ENCODE data around the gene KYNU. TPM values are rescaled to one million over a fixed set of nuclear protein-coding genes. Genes with fewer than 3 reads are reported as not detected.

KYNU gene
- total and polyA plus RNA-seq, 2 donors (not counting 1 experiment from before 2014, with no cell fraction given): 0.26 to 4.6 TPM

DNA sequence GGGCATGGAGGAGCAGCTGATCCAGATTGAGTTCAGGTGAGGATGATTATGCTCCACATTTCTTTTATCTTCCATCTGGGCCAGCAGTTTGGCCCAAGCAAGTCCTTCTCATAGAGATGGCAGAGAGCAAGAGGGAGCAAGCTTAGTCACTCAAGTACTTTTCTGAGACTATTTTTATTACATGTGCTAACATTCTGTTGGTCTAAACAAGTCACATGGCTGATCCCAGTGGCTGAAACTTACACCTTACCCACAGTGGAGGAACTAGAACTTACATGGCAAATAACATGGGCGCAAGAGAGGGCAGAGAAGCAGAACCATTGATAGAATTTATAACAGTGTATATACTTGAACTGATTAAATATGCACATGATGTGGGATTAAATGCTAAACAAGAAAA, 105.7 kb downstream of the KYNU start:
- no peak for DNase-seq (ENCODE audit: low read depth in 2 of 2)
- H3K4me1 ChIP-seq (ENCODE audit: control insufficient read depth, extremely low read depth, insufficient read depth, low read length): no peaks in the 10 kb centered on the region
- H3K4me3 ChIP-seq (replicated peaks in 1 of 4; ENCODE audit: control extremely low read depth in 1 of 4, insufficient read depth in 1 of 4, low read depth in 3 of 4, low read length in 4 of 4): no peak overlapping the region
- H3K9ac ChIP-seq (ENCODE audit: insufficient read depth, low read length): no peak overlapping the region
- H3K9me3 ChIP-seq (ENCODE audit: control insufficient read depth, insufficient read depth, low read depth, low read length): no peaks in the 10 kb centered on the region
- H3K79me2 ChIP-seq (ENCODE audit: control insufficient read depth, insufficient read depth, low read length): no peaks in the 10 kb centered on the region
- no peaks in the 10 kb centered on the region for H4K20me1 ChIP-seq (ENCODE audit: control insufficient read depth, extremely low read depth, insufficient read depth, low read length)
- no peaks in the 10 kb centered on the region for H3K27me3 ChIP-seq (ENCODE audit: control insufficient read depth, insufficient read depth, low read length)
- no peak overlapping the region for H2AFZ ChIP-seq (ENCODE audit: low read length)
- H3K27ac ChIP-seq (ENCODE audit: insufficient read depth, low read length): no peak overlapping the region
- no peak for TF ChIP-seq EZH2 (IDR thresholded peaks at IDR 0.05; ENCODE audit: low read length, missing control alignments)
- TF ChIP-seq, protein P1, sequence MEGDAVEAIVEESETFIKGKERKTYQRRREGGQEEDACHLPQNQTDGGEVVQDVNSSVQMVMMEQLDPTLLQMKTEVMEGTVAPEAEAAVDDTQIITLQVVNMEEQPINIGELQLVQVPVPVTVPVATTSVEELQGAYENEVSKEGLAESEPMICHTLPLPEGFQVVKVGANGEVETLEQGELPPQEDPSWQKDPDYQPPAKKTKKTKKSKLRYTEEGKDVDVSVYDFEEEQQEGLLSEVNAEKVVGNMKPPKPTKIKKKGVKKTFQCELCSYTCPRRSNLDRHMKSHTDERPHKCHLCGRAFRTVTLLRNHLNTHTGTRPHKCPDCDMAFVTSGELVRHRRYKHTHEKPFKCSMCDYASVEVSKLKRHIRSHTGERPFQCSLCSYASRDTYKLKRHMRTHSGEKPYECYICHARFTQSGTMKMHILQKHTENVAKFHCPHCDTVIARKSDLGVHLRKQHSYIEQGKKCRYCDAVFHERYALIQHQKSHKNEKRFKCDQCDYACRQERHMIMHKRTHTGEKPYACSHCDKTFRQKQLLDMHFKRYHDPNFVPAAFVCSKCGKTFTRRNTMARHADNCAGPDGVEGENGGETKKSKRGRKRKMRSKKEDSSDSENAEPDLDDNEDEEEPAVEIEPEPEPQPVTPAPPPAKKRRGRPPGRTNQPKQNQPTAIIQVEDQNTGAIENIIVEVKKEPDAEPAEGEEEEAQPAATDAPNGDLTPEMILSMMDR (conservative IDR thresholded peaks at IDR 0.05 in 1 of 2, IDR thresholded peaks at IDR 0.05 in 1 of 2; ENCODE audit: low read depth in 1 of 2, low read length in 2 of 2): no peak
- no peak overlapping the region for H3K4me2 ChIP-seq (ENCODE audit: extremely low read depth, insufficient read depth, low read length)
- H3K36me3 ChIP-seq (ENCODE audit: control insufficient read depth, insufficient read depth, low read length): no peaks in the 10 kb centered on the region

DNA sequence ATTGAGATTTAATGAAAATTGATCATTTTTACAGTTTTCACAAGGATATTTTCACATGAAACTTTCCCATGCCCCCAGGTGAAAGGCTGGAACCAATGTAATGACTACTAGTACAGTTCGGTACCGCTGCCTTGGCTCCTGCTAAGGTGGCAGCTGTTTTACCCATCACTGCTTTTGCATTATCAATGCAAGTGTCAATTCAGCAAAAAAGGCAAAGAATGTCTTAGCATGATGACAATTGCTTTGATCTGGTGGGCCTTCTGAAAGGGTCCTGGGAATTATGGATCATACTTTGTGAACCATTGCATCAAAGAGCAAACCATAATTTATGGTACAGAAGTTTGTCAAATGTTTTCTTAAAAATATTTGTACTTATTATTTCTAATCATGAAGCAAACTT, 107.2 kb downstream of the KYNU start:
- Histone ChIP-seq H3K27me3 (ENCODE audit: control insufficient read depth, insufficient read depth, low read length) (no peaks in the 10 kb centered on the region), H2AFZ (ENCODE audit: low read length) (no peak overlapping the region), H3K36me3 (ENCODE audit: control insufficient read depth, insufficient read depth, low read length) (no peaks in the 10 kb centered on the region), H3K9ac (ENCODE audit: insufficient read depth, low read length) (no peak overlapping the region), H3K27ac (ENCODE audit: insufficient read depth, low read length) (no peak overlapping the region), H3K4me3 (replicated peaks in 1 of 4; ENCODE audit: control extremely low read depth in 1 of 4, insufficient read depth in 1 of 4, low read depth in 3 of 4, low read length in 4 of 4) (no peak overlapping the region), H3K9me3 (ENCODE audit: control insufficient read depth, insufficient read depth, low read depth, low read length) (no peaks in the 10 kb centered on the region), H4K20me1 (ENCODE audit: control insufficient read depth, extremely low read depth, insufficient read depth, low read length) (no peaks in the 10 kb centered on the region), H3K4me1 (ENCODE audit: control insufficient read depth, extremely low read depth, insufficient read depth, low read length) (no peaks in the 10 kb centered on the region), H3K79me2 (ENCODE audit: control insufficient read depth, insufficient read depth, low read length) (no peaks in the 10 kb centered on the region), H3K4me2 (ENCODE audit: extremely low read depth, insufficient read depth, low read length) (no peak overlapping the region)
- DNase-seq (ENCODE audit: low read depth in 2 of 2): no peak
- TF ChIP-seq, protein P1 (conservative IDR thresholded peaks at IDR 0.05 in 1 of 2, IDR thresholded peaks at IDR 0.05 in 1 of 2; ENCODE audit: low read depth in 1 of 2, low read length in 2 of 2): no peak
- no peak for TF ChIP-seq EZH2 (IDR thresholded peaks at IDR 0.05; ENCODE audit: low read length, missing control alignments)

DNA sequence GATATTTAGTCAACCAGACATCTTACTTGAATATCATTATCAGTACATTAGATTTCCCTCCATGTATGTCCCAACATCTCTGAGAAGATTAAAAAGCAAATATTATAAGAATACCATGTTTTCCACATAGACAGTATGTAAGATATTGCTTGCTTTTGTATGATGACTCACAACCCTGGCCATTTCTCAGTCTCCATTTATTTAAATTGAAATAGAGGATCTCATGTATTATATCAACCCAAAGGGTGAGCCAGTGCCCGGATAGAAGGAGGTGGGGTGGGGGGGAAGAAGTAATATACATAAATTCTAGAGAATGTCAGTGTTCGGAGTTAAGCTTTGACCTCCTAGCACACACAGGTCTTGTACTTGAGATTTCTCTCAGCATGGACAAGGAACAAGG, 109.6 kb downstream of the KYNU start:
- Histone ChIP-seq H3K79me2 (ENCODE audit: control insufficient read depth, insufficient read depth, low read length) (no peaks in the 10 kb centered on the region), H4K20me1 (ENCODE audit: control insufficient read depth, extremely low read depth, insufficient read depth, low read length) (no peaks in the 10 kb centered on the region), H2AFZ (ENCODE audit: low read length) (no peak overlapping the region), H3K9me3 (ENCODE audit: control insufficient read depth, insufficient read depth, low read depth, low read length) (no peaks in the 10 kb centered on the region), H3K27ac (ENCODE audit: insufficient read depth, low read length) (no peak overlapping the region), H3K9ac (ENCODE audit: insufficient read depth, low read length) (no peak overlapping the region), H3K36me3 (ENCODE audit: control insufficient read depth, insufficient read depth, low read length) (no peaks in the 10 kb centered on the region), H3K4me3 (replicated peaks in 1 of 4; ENCODE audit: control extremely low read depth in 1 of 4, insufficient read depth in 1 of 4, low read depth in 3 of 4, low read length in 4 of 4) (no peak overlapping the region), H3K27me3 (ENCODE audit: control insufficient read depth, insufficient read depth, low read length) (no peaks in the 10 kb centered on the region), H3K4me1 (ENCODE audit: control insufficient read depth, extremely low read depth, insufficient read depth, low read length) (no peaks in the 10 kb centered on the region), H3K4me2 (ENCODE audit: extremely low read depth, insufficient read depth, low read length) (no peak overlapping the region)
- no peak for DNase-seq (ENCODE audit: low read depth in 2 of 2)
- no peak for TF ChIP-seq EZH2 (IDR thresholded peaks at IDR 0.05; ENCODE audit: low read length, missing control alignments)
- TF ChIP-seq, protein P1 (conservative IDR thresholded peaks at IDR 0.05 in 1 of 2, IDR thresholded peaks at IDR 0.05 in 1 of 2; ENCODE audit: low read depth in 1 of 2, low read length in 2 of 2): no peak

Measured in fibroblast of lung (primary cell).